ENCODE data around the gene CDH12. TPM values are rescaled to one million over a fixed set of nuclear protein-coding genes. Genes with fewer than 3 reads are reported as not detected.

CDH12 gene
- total RNA-seq, 1 donor from 2014 or later, result 0.26 TPM

DNA sequence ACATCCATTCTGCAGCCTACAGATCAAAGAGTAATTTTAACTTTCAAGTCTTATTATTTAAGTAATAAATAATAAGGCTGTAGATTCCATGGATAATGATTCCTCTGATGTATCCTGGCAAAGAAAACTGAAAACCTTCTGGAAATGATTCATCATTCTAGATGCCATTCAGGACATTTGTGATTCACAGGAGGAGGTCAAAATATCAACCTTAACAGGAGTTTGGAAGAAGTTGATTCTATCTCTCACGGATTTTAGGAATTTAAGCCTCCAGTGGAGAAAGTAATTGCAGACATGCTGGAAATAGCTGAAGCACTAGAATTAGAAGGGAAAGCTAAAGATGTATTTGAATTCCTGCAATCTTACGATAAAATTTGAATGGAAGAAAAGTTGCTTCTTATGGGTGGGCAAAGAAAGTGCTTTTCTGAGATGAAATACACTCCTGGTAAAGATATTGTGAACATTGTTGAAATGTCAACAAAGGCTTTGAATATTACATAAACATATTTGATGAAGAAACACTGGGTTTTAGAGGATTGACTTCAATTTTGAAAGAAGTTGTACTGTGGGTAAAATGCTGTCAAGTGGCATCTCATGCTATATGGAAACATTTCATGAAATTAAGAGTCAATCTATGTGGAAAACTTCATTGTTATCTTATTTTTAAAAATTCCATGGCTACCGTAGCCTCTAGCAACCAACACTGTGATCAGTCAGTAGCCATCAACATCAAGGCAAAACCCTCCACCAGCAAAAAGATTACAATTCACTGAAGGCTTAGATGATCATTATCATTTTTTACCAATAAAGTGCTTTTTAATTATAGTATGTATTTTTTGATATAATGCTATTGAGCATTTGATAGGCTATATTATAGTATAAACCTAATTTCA is 1141.0 kb downstream of the CDH12 start:
- no peaks in the 10 kb centered on the region for H3K4me1 Mint-ChIP-seq (ENCODE audit: unreplicated experiment)
- no peaks in the 10 kb centered on the region for H3K36me3 Mint-ChIP-seq (ENCODE audit: low read depth, unreplicated experiment)
- H3K27ac Mint-ChIP-seq (ENCODE audit: unreplicated experiment), result no peak overlapping the region
- H3K27me3 Mint-ChIP-seq (ENCODE audit: unreplicated experiment), result no peaks in the 10 kb centered on the region
- TF ChIP-seq, protein P1, sequence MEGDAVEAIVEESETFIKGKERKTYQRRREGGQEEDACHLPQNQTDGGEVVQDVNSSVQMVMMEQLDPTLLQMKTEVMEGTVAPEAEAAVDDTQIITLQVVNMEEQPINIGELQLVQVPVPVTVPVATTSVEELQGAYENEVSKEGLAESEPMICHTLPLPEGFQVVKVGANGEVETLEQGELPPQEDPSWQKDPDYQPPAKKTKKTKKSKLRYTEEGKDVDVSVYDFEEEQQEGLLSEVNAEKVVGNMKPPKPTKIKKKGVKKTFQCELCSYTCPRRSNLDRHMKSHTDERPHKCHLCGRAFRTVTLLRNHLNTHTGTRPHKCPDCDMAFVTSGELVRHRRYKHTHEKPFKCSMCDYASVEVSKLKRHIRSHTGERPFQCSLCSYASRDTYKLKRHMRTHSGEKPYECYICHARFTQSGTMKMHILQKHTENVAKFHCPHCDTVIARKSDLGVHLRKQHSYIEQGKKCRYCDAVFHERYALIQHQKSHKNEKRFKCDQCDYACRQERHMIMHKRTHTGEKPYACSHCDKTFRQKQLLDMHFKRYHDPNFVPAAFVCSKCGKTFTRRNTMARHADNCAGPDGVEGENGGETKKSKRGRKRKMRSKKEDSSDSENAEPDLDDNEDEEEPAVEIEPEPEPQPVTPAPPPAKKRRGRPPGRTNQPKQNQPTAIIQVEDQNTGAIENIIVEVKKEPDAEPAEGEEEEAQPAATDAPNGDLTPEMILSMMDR (IDR thresholded peaks at IDR 0.05; ENCODE audit: unreplicated experiment), result no peak
- DNase-seq (ENCODE audit: low spot score), result no peak
- H3K4me3 Mint-ChIP-seq (ENCODE audit: unreplicated experiment), result no peak overlapping the region
- H3K9me3 Mint-ChIP-seq (ENCODE audit: unreplicated experiment), result no peaks in the 10 kb centered on the region

DNA sequence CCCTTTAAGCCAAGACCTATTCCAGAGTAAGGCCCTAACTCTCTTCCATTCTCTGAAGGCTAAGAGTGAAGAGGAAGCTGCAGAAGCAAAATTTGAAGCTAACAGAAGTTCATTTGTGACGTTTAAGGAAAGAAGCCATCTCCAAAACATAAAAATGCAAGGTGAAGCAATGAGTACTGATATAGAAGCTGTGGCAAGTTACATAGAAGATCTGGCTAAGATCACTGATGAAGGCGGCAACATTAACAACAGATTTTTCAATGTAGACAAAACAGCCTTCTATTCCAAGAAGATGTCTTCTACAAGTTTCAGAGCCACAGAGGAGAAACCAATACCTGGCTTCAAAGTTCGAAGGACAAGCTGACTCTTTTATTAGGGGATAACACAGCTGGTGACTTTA is 1143.4 kb downstream of the CDH12 start:
- Mint-ChIP-seq H3K4me3 (ENCODE audit: unreplicated experiment) (no peak overlapping the region), H3K27me3 (ENCODE audit: unreplicated experiment) (peaks cover 2% of the 10 kb centered on the region), H3K4me1 (ENCODE audit: unreplicated experiment) (no peaks in the 10 kb centered on the region), H3K9me3 (ENCODE audit: unreplicated experiment) (no peaks in the 10 kb centered on the region), H3K27ac (ENCODE audit: unreplicated experiment) (no peak overlapping the region), H3K36me3 (ENCODE audit: low read depth, unreplicated experiment) (no peaks in the 10 kb centered on the region)
- TF ChIP-seq, protein P1 (IDR thresholded peaks at IDR 0.05; ENCODE audit: unreplicated experiment), result no peak
- no peak for DNase-seq (ENCODE audit: low spot score)

DNA sequence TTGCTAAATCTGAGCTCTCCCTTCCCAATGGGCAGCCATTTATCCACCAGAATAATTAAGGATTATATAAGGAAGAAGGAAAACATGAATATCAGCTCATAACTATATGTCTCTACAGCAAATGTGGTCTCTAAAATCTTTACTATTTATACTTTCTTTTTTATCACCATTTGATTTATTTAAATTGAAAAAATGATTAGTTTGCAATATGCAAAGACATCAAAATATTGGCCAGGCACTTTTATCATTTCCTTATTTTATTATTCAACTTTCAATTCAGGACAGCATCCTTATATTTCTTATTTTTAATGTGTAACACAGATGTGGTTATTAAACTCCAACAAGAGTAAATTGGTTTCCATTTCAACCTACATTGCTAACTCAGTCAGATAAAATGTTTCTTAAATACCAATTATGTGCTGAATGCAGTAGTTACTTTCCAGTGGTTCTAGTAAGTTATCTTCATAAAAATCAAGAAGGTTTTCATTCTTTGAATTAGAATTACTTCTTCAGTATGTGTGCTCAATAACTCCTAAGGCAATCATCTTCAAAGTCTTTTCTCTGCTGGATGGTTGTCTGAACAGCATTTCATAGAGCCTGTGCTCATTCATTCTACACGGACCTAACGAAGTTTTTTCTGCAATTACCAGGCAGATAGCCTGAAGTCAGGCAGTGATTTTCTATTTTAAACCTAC is 1148.0 kb downstream of the CDH12 start:
- H3K36me3 Mint-ChIP-seq (ENCODE audit: low read depth, unreplicated experiment), result no peaks in the 10 kb centered on the region
- DNase-seq (ENCODE audit: low spot score), result no peak
- H3K4me3 Mint-ChIP-seq (ENCODE audit: unreplicated experiment), result no peak overlapping the region
- H3K27ac Mint-ChIP-seq (ENCODE audit: unreplicated experiment), result no peak overlapping the region
- no peaks in the 10 kb centered on the region for H3K9me3 Mint-ChIP-seq (ENCODE audit: unreplicated experiment)
- H3K4me1 Mint-ChIP-seq (ENCODE audit: unreplicated experiment), result no peaks in the 10 kb centered on the region
- TF ChIP-seq, protein P1 (IDR thresholded peaks at IDR 0.05; ENCODE audit: unreplicated experiment), result no peak
- H3K27me3 Mint-ChIP-seq (ENCODE audit: unreplicated experiment), result peaks cover 2% of the 10 kb centered on the region

DNA sequence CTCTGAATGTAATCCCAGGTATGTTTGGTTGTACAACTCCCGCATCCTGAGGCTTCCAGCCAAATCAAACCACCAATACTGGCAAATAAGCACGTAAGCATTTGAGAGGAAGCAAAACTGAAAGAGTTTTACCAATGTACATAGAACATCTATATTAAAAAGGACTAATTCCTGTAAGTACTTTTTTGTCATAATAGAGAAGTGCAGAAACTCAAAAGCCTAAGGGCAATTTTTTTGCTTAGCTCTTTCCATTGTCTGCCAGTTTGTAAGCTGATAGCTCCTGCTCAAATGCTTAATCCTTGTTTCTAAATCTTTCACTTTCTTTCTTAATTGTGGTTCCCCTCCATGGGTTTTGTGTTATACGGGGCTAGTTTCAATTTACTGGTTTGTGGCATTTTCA is 1151.8 kb downstream of the CDH12 start:
- no peak for DNase-seq (ENCODE audit: low spot score)
- H3K4me3 Mint-ChIP-seq (ENCODE audit: unreplicated experiment), result no peak overlapping the region
- TF ChIP-seq, protein P1 (IDR thresholded peaks at IDR 0.05; ENCODE audit: unreplicated experiment), result no peak
- no peaks in the 10 kb centered on the region for H3K27me3 Mint-ChIP-seq (ENCODE audit: unreplicated experiment)
- no peaks in the 10 kb centered on the region for H3K9me3 Mint-ChIP-seq (ENCODE audit: unreplicated experiment)
- H3K36me3 Mint-ChIP-seq (ENCODE audit: low read depth, unreplicated experiment), result no peaks in the 10 kb centered on the region
- H3K4me1 Mint-ChIP-seq (ENCODE audit: unreplicated experiment), result no peaks in the 10 kb centered on the region
- H3K27ac Mint-ChIP-seq (ENCODE audit: unreplicated experiment), result no peak overlapping the region

Measured in endothelial cell (in vitro differentiated cells).